SK-N-SH (cell line): ENCODE data around the gene GPANK1.

Source experiments
- CTCF ChIP-seq: fragments of 200-600 bp; sonication (generic); IDR thresholded peaks from 2 replicates; pipeline ENCODE4 v1.6.1; 2017; ENCODE audit warnings: antibody characterized with exemption, mild to moderate bottlenecking, moderate library complexity
- EP300 ChIP-seq, 2 experiments: IDR thresholded peaks; 2 replicates each; pipeline versions ENCODE4 v1.4.0 to v1.6.1; 2012; ENCODE audit warnings: borderline replicate concordance in 1 of 2, low read depth in 1 of 2, low read length in 1 of 2

- TF ChIP-seq EP300 (IDR thresholded peaks at IDR 0.05; ENCODE audit: borderline replicate concordance in 1 of 2, low read depth in 1 of 2, low read length in 1 of 2) (no peak), CTCF (no peak)
Observed at GRCh38 chr6:31687860-31688693, 23.3 kb upstream of the GPANK1 start.
